Stimulated activated CD4-positive, alpha-beta T cell treated with anti-CD3 and anti-CD28 coated beads, Interleukin-2, amount 100 ng/mL, for 24 hours (primary cell): ENCODE data around the gene SPSB4.

Experiments
- DNase-seq, 2 donors: peaks; one replicate each; pipeline ENCODE4 v3.0.0-alpha.2; 2020

Gene SPSB4

GRCh38 chr3:141167681-141168080, 116.5 kb downstream of the SPSB4 start:
- DNase-seq, result no peak

DNA sequence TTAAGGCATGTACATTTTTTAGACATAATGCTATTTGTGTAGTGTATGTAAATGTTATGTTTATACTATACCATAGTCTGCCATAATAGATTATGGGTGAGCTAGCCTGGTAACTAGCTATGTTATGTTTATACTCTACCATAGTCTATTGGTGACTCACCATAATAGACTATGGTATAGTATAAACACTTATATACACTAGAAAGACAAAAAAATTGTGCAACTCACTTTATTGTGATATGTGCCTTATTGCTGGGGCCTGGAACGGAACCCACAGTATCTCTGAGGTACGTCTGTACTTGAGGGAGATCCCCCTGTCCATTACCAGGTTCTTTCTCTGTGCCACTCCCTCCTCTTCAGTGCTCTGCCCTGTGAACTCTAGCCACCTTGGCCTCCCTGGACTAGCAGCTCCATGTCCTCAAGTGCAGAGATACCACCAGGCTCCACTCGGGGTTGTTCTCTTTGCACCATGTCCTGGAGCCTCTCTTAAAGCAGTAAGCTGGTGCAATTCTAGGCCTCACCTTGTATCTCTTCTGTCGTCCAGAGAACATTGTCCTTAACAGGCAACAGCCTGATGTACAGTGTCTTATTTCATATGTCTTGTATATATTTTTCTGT, 119.6 kb downstream of the SPSB4 start:
- DNase-seq, result no peak

DNA sequence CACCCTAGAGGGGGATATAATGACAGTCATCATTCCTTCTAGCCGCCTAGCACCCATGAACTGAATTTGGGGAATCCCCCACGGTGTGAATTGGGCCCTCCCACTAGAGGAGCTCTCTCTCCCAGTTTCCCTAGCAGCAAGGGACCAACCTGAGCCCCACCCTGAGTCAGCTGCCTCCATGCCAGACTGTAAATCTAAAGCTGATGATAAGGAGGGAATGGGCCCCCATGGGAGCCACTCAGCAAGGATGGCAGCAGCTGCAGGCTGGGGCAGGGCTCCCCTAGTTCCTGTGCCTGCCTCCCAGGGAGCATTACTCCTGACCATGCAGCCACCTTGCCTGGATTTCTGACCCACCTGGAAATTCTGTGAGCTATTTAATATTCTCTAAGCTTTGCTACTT, 123.5 kb downstream of the SPSB4 start:
- DNase-seq, result no peak

DNA sequence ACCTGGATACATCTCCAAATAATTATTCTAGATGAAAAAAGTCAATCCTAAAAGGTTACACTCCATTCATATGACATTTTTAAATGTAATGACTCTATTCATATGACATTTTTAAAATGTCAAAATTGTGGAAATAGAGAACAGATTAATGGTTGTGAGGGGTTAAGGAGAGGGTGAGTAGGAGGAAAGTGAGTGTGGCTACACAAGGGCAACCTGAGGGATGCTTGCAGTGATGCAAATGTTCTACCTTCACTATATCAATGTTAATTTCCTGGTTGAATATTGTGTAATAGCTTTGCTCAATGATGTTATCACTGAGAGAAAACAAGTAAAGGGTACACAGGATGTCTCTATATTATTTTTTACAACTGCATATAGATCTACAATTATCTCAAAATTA, 125.6 kb downstream of the SPSB4 start:
- no peak for DNase-seq

GRCh38 chr3:141178026-141178425, 126.9 kb downstream of the SPSB4 start:
- DNase-seq, result no peak

- no peak for DNase-seq
These were observed 127.4 kb downstream of the SPSB4 start for GRCh38 chr3:141178551-141178950.

DNA sequence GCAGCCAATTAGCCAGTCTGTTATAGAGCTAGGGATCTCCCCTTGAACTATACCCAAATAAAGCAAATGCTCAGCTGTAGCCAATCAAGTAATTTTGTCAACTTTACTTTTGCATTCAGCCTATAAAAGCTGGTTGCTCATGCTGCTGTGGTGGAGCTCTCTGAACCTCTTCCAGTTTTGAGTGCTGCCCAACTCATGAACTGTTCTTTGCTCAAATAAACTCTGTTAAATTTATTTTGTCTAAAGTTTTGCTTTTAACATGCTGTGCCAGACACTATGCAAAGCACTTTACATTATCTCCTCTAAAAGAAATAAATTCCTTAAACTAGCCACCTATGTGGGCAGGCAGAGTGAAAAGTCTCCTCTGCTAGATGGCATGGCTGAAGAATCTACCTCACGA, 128.8 kb downstream of the SPSB4 start:
- no peak for DNase-seq

GRCh38 chr3:141181196-141181595, 130.0 kb downstream of the SPSB4 start:
- no peak for DNase-seq

GRCh38 chr3:141181819-141182218, 130.7 kb downstream of the SPSB4 start:
- no peak for DNase-seq

GRCh38 chr3:141183606-141184005, 132.5 kb downstream of the SPSB4 start:
- DNase-seq, result no peak

GRCh38 chr3:141184430-141184829, 133.3 kb downstream of the SPSB4 start:
- no peak for DNase-seq

DNA sequence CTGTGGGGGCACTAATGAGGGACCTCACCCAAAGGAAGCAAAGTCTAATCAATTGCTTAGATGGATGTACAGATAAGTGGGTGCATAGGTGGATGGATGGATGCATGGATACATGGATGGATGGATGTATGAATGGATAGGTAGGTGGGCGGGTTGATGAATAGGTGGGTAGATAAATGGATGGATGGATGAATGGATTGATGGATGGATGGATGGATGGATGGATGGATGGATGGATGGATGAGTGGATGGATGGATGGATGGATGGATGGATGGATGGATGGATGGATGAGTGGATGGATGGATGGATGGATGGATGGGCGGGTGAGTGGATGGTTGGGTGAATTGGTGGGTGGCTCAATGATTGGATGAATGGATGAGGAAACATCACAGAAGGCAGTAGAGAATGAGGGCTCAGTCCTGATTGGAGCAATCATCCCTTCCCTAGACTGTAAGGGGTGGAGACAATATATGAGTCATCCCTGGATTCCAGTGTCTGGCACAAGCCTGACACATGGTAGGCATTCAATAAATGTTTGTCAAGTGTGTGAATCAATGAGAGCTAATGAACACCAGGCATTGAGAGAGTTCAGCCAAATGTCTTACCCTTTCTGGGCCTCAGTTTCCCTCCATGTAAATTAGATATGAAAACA, 140.1 kb downstream of the SPSB4 start:
- DNase-seq, result no peak

DNA sequence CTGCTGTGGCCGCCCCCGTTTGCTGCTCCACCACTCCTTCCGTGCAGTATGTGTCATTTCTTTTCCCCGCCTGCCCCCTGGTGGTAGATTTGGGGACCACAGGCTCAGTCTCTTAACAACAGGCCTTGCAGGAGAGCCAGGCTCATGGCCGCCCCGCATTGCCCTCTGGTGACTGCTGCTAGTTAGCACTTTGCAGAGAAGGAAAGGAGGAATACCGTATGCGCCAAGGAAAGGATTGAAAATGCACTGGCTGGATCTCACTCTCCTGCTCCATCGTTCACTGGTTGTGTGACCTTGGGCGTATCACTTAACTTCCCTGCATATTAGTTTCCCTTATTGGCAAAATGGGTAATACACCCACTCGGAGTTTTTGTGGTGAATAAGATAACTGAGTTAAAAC, 141.2 kb downstream of the SPSB4 start:
- peak; percentile 99 for DNase-seq

- no peak for DNase-seq
These were observed 142.1 kb downstream of the SPSB4 start for GRCh38 chr3:141193066-141193830.
